Measurements from ENCODE around the gene PARD6B.
"Not testable (repeated sequence)": the region's sequence is repeated elsewhere in the genome, so short reads cannot be mapped to it uniquely, and the experiment has no call there.

Gene PARD6B, protein sequence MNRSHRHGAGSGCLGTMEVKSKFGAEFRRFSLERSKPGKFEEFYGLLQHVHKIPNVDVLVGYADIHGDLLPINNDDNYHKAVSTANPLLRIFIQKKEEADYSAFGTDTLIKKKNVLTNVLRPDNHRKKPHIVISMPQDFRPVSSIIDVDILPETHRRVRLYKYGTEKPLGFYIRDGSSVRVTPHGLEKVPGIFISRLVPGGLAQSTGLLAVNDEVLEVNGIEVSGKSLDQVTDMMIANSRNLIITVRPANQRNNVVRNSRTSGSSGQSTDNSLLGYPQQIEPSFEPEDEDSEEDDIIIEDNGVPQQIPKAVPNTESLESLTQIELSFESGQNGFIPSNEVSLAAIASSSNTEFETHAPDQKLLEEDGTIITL

GRCh38 chr20:50731055-50731929 is at the start of gene PARD6B:
PARD6B (plus strand) TSS chr20:50731580; CDS start chr20:50731787, 207 bp downstream.
- DNase-seq = peak; percentile 95

- no peak for DNase-seq
Measured at GRCh38 chr20:50682065-50682464, 49.3 kb upstream of the PARD6B start.

DNA sequence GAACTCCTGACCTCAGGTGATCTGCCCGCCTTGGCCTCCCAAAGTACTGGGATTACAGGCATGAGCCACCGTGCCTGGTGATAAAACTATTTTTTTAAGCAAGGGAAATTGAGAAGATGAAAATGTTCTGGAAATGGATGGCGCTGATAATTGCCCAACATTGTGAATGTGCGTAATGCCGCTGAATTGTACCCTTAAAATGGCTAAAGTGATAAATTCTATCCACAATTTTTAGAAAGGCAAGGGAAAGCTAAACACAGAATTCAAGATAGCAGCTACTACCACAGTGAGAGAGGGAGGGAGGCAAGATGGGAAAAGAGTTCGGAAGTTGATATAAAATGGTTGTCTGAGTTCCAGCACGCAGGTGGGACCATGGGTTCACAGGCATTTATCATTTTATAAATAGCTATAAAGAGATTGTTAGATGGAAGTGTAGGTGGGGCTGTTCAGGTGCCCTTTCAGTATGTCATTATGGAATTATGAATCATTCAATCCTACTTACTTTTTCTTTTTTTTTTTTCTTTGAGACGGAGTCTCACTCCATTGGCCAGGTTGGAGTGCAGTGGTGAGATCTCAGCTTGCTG is 48.3 kb upstream of the PARD6B start:
- no peak for DNase-seq

GRCh38 chr20:50683570-50683969 is 47.8 kb upstream of the PARD6B start:
- DNase-seq = no peak

GRCh38 chr20:50686821-50687220 is 44.6 kb upstream of the PARD6B start:
- DNase-seq = peak; percentile 85

DNA sequence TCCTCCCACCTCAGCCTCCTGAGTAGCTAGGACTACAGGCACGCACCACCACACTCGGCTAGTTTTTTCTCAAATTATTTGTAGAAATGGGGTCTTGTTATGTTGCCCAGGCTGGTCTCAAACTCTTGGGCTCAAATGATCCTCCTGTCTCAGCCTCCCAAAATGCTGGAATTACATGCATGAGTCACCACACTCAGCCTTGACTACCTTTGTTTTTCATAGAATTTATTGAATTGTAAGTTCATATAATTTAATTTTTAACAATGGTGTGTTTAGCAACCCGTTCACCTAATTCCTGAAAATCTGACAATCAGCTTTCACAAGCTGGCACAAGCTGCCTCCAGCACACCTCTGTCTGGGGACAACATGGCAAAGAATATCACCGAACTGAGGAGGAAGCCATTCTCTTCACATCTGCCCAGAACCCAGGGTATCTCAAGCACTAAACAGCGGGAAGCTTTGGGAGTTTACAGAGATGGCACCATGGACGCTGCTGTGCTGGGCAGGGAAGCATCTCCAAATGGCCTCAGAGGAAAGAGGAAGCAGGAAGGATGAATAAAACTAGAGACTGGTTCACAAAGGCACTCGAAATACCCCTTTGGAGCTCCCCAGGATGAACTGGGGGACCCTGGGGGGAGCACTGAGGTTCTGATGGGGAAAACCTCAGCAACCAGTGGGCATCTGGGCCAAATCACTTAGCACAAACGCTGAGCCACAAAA is 43.0 kb upstream of the PARD6B start:
- DNase-seq = no peak

DNA sequence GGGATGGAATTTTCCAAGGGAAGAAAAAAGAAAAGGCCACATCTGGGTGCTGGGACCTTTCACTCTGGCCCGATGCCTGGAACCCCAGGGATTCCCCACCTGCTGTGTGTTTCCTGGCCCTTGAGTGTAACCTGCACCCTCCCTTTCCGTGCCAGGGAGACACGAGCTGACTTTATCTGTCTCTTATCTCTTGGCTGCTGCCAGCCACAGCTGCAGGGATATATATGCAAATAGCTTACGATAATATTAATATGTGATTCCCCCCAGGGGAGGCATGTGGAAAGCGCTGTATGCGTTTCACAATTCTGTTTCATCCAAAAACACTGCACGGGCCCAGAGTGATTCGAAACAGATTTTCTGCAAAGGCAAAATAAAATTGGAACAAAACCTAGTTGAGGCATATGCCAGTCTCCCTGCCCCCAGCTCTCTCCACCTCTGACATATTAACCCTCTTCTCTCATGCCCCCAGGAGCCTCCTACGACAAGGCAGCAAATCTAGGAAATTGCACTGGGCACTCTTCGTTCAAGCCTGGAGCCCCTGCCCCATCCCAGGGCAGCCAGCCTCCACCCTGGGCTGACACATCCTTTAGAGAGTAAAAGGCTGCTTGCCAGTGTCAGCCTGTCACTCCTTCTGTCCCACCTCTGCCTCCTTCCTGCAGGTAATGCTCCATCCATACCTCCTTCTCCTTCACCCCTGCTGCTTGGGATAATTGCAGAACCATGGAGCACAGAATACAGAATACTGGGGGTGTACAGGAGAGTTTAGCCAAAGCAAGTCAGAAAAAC is 41.3 kb upstream of the PARD6B start:
- DNase-seq = no peak

- DNase-seq = peak; percentile 49
Measured at GRCh38 chr20:50690650-50691572, 40.5 kb upstream of the PARD6B start, which contains the start of gene RIPOR3. RIPOR3 (minus strand) TSS chr20:50691542; CDS start chr20:50691128, 414 bp downstream.

DNA sequence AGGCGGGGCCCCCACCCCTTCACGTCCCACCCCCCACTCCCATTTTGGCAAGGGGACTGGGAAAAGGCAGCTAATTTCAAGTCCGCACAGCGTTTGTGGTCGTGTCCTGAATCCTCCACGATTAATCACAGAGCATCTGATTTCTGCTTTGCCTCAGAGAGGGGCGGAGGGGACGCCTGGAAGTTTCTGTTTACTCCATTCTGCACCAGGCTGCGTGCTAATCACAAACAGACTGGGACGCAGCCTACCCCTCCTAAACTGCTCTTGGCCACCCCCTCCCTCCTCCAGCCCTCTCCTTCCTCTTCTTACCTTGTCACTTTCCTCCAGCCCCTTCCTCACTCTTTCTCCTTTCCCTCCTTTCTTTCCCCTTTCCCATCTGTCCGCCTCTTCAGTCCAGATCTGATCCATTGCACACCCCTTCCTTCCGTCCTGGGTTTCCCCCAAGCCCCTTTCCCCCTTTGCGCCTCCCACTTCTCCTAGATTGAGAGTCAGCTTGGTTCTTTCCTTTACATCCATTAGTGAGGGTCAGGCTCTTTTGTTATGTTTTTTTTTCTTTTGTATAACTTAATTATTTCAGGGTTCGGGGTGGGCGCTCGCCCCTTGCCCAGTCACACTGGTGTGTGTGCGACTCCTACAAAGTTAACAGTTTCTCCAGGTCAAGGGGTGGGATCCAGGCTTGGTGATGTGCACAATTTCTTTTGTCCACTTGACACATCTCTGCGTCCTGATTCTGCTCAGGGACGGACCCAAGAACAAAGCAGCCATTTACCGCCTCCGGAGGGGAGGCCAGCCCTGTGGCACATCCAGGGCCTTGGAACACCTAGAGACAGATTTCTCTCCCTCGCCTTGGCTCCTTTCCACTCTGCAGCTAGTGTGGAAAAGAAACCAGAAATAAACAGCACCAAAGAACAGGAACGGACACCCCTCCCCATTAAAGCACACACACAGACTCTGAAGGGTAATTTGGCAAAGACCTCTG is 39.5 kb upstream of the PARD6B start:
- peak; percentile 62 for DNase-seq

DNA sequence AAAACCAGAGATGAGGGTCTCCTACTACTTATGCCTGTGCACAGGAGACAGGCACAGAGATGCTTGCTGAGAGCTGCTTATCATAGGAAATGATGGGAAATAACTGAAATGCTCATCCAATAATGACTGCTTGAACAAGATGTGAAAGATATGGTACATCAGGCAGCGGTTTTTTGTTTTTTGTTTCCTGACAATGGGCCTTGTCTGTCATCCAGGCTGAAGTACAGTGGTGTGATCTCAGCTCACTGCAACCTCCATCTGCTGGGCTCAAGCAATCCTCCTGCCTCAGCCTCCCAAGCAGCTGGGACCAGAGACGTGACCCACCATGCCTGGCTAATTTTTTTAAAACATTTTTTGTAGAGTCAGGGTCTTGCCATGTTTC is 38.8 kb upstream of the PARD6B start:
- DNase-seq = no peak

DNA sequence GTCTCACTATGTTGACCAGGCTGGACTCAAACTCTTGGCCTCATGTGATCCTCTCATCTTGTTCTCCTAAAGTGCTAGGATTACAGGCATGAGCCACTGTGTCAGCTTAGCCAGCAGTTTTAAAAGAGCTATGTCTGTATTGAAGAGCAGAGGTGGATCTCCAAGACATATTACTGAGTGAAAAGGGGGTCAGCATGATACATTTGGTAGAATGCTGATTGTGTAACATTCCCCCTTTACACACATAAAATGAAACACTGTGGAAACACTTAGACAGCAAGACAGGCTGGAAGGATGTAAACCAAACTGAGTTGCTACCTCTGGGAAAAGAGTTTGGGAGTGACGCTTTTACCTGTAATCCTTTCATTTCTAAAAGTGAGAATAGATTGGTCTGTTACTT is 38.4 kb upstream of the PARD6B start:
- DNase-seq = no peak

DNA sequence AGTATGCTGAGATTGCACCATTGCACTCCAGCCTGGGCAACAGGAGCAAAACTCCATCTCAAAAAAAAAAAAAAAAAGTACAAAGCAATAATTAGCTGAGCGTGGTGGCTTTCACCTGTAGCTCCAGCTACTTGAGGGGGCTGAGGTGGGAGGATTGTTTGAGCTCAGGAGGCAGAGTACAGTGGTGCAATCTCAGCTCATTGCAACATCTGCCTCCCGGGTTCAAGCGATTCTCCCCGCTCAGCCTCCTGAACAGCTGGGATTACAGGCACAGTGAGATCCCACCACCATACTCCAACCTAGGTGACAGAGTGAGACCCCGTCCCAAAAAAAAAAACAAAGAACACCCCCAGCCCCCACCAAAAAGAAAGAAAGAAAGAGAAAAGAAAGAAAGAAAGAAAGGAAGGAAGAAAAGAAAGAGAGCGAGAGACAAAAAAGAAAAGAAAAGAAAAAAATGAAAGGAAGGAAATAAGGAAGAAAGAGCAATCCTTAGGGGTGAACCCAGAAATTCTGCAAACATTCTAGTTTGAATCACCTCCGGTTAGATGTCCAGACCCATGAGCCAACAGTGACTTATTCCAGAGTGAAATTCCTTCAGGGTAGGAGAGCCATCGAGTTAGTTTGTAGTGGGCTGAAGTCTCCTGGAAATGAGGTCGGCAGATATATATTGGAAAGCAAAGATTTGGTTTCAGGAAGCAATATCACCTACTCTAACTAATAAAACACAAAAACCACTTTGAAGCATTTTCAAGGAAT is 36.8 kb upstream of the PARD6B start:
- no peak for DNase-seq

DNA sequence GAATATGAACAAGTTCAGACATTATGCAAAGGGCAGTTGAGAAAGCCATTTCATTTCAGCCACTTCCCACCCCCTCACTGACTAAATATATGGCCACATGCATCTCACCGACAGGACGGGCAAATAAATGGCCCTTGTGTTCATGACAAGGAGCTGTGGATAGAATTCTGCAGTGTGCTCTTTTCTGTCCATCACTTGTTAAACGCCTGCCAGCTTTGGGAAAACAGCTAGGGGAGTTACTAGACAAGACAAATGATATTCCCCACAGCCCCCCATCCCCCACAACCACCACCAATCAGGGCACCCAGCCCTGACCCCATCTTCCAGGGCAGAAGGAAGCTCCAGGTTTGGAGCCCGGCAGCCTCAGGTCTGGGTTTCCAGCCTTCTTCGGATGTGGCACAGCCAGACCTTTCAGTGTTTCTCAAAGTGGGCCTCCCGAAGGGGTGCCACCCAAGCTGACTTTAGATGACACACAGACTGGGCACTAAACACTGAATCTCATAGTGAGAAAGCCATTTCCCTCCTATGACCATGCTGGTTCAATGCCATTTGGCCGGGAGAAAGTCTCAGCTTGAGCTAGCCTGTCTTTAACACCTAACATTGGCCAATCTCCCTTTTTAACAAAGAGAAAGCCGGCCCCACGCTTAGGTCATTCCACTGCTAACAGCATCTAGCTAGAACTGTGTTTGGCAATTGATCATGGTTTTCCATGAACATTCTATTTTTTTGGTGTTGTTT is 36.1 kb upstream of the PARD6B start:
- DNase-seq = peak; percentile 81

GRCh38 chr20:50698255-50698654 is 33.1 kb upstream of the PARD6B start:
- not testable (repeated sequence) for DNase-seq

DNA sequence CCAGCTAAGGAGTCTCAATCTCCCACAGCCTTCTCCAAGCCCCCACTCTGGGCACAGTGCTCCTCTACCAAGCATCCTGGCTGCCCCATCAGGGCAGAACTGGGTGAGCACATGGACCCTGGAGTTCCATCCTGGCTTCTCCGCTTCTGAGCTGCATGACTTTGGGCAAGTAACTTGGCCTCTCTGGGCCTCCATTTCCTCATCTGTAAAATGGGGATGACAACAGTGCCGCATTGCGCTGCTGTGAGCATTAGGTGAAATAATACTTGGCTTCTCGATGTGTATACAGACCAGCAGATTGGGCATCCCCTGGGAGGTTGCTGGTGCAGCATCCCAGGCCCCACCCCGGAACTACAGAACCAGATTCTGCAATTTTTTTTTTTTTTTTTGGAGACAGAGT is 31.7 kb upstream of the PARD6B start:
- no peak for DNase-seq

- DNase-seq = no peak
Measured at GRCh38 chr20:50701041-50701963, 30.1 kb upstream of the PARD6B start.

Data from right hindlimb (tissue), 1 donor.